Fibroblast of lung (primary cell): ENCODE data around the gene SEMA4G.

Experiments used
- CTCF ChIP-seq, 2 donors: IDR thresholded peaks in 1 of 2; conservative IDR thresholded peaks in 1 of 2; 1 replicate in 1 of 2; 2 replicates in 1 of 2; pipeline ENCODE4 v1.5.1; 2011 to 2012; ENCODE audit warnings: low read length in 2 of 2, control low read depth in 1 of 2, inconsistent platforms in 1 of 2, low read depth in 1 of 2, mild to moderate bottlenecking in 1 of 2
- EZH2 ChIP-seq: IDR thresholded peaks from 2 replicates; pipeline ENCODE4 v1.5.1; 2012; ENCODE audit warnings: low read length, control low read depth, mild to moderate bottlenecking; ENCODE audit errors: missing control alignments

DNA sequence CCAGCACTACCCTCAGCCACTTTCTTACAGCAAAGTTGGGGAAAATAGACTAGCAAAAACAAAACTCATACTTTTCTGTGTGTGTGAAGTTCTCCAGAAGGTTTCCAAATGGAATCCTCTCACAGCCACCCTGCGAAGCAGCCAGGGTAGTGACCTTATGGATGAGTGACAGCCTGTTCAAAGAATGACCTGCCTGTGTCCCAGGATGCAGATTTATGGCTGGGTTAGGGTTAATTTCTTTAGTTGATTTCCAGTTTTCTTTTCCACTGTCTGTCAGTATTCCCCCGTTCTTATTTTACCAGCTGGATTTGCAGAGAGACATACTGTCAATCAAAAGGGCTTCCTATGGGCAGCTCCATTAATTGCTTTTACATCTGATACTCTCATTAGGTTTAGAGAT is 2.4 kb upstream of the SEMA4G start:
- TF ChIP-seq EZH2 (no peak), CTCF (conservative IDR thresholded peaks at IDR 0.05 in 1 of 2, IDR thresholded peaks at IDR 0.05 in 1 of 2; ENCODE audit: low read depth in 1 of 2, low read length in 2 of 2) (no peak)
